Measurements from ENCODE around the gene PHLDA3. TPM values are rescaled to one million over a fixed set of nuclear protein-coding genes. Genes with fewer than 3 reads are reported as not detected.

PHLDA3 gene
- polyA plus RNA-seq, 3 donors from 2014 or later = 0.62 to 10.8 TPM; not detected in 1

- H3K9me3 Mint-ChIP-seq = no peaks in the 10 kb centered on the region
- peaks cover 6 to 14% (median 8%) of the 10 kb centered on the region in 3 donors for H3K27me3 Mint-ChIP-seq (ENCODE audit: low read depth in 3 of 3)
- H3K36me3 Mint-ChIP-seq = no peaks in the 10 kb centered on the region
- no peak overlapping the region for H3K4me3 Mint-ChIP-seq
- no peak for DNase-seq
- H3K4me1 Mint-ChIP-seq = peaks cover 5 to 20% of the 10 kb centered on the region in 2 donors
- no peak overlapping the region for H3K27ac Mint-ChIP-seq
These were observed 32.0 kb downstream of the PHLDA3 start for GRCh38 chr1:201436969-201437368.

- DNase-seq = no peak
- Mint-ChIP-seq H3K9me3 (no peaks in the 10 kb centered on the region), H3K27ac (peak overlapping the region in 1 of 6 donors; percentile 96), H3K27me3 (ENCODE audit: low read depth in 3 of 3) (peaks cover 6 to 14% (median 10%) of the 10 kb centered on the region in 3 donors), H3K4me1 (peaks cover 5 to 14% of the 10 kb centered on the region in 2 donors), H3K36me3 (no peaks in the 10 kb centered on the region), H3K4me3 (no peak overlapping the region)
These were observed 32.6 kb downstream of the PHLDA3 start for GRCh38 chr1:201436393-201436792.

GRCh38 chr1:201434266-201434665 is 34.7 kb downstream of the PHLDA3 start:
- H3K9me3 Mint-ChIP-seq = no peaks in the 10 kb centered on the region
- no peak overlapping the region for H3K27ac Mint-ChIP-seq
- peaks cover 7 to 11% (median 11%) of the 10 kb centered on the region in 3 donors for H3K27me3 Mint-ChIP-seq (ENCODE audit: low read depth in 3 of 3)
- DNase-seq = no peak
- H3K4me3 Mint-ChIP-seq = no peak overlapping the region
- H3K36me3 Mint-ChIP-seq = peaks cover 0 to 3% (median 0%) of the 10 kb centered on the region in 3 donors
- peaks cover 5 to 9% of the 10 kb centered on the region in 2 donors for H3K4me1 Mint-ChIP-seq

GRCh38 chr1:201433609-201434008 is 35.4 kb downstream of the PHLDA3 start:
- Mint-ChIP-seq H3K36me3 (peaks cover 0 to 3% (median 0%) of the 10 kb centered on the region in 3 donors), H3K27me3 (ENCODE audit: low read depth in 3 of 3) (peaks cover 7 to 13% (median 11%) of the 10 kb centered on the region in 3 donors), H3K4me3 (no peak overlapping the region), H3K9me3 (no peaks in the 10 kb centered on the region), H3K27ac (no peak overlapping the region), H3K4me1 (peaks cover 5 to 9% of the 10 kb centered on the region in 2 donors)
- no peak for DNase-seq

GRCh38 chr1:201430776-201431175 is 38.2 kb downstream of the PHLDA3 start:
- H3K4me1 Mint-ChIP-seq = peaks cover 6 to 16% of the 10 kb centered on the region in 2 donors
- no peak for DNase-seq
- H3K27ac Mint-ChIP-seq = no peak overlapping the region
- H3K9me3 Mint-ChIP-seq = no peaks in the 10 kb centered on the region
- peaks cover 3 to 10% (median 6%) of the 10 kb centered on the region in 3 donors for H3K27me3 Mint-ChIP-seq (ENCODE audit: low read depth in 3 of 3)
- H3K36me3 Mint-ChIP-seq = peaks cover 0 to 3% (median 0%) of the 10 kb centered on the region in 3 donors
- no peak overlapping the region for H3K4me3 Mint-ChIP-seq

- H3K9me3 Mint-ChIP-seq = peaks cover 0 to 2% (median 0%) of the 10 kb centered on the region in 6 donors
- H3K4me1 Mint-ChIP-seq = peaks cover 4 to 13% of the 10 kb centered on the region in 2 donors
- DNase-seq = no peak
- H3K36me3 Mint-ChIP-seq = peaks cover 0 to 3% (median 0%) of the 10 kb centered on the region in 3 donors
- H3K27me3 Mint-ChIP-seq (ENCODE audit: low read depth in 3 of 3) = peaks cover 1 to 7% (median 4%) of the 10 kb centered on the region in 3 donors
- no peak overlapping the region for H3K4me3 Mint-ChIP-seq
- no peak overlapping the region for H3K27ac Mint-ChIP-seq
These were observed 39.1 kb downstream of the PHLDA3 start for GRCh38 chr1:201429736-201430501.

- DNase-seq = no peak
- H3K4me3 Mint-ChIP-seq = no peak overlapping the region
- H3K36me3 Mint-ChIP-seq = peaks cover 0 to 3% (median 0%) of the 10 kb centered on the region in 3 donors
- peaks cover 1 to 7% (median 4%) of the 10 kb centered on the region in 3 donors for H3K27me3 Mint-ChIP-seq (ENCODE audit: low read depth in 3 of 3)
- H3K27ac Mint-ChIP-seq = no peak overlapping the region
- peaks cover 0 to 2% (median 0%) of the 10 kb centered on the region in 6 donors for H3K9me3 Mint-ChIP-seq
- H3K4me1 Mint-ChIP-seq = peaks cover 4 to 13% of the 10 kb centered on the region in 2 donors
These were observed 41.0 kb downstream of the PHLDA3 start for GRCh38 chr1:201427963-201428362.

GRCh38 chr1:201426479-201427310 is 42.3 kb downstream of the PHLDA3 start:
- H3K27ac Mint-ChIP-seq = no peak overlapping the region

GRCh38 chr1:201424146-201424545 is 44.8 kb downstream of the PHLDA3 start:
- Mint-ChIP-seq H3K9me3 (peaks cover 0 to 2% (median 0%) of the 10 kb centered on the region in 6 donors), H3K27ac (no peak overlapping the region), H3K4me1 (peaks cover 4 to 13% of the 10 kb centered on the region in 2 donors), H3K27me3 (ENCODE audit: low read depth in 3 of 3) (peaks cover 1 to 5% (median 4%) of the 10 kb centered on the region in 3 donors), H3K36me3 (no peaks in the 10 kb centered on the region), H3K4me3 (no peak overlapping the region)
- no peak for DNase-seq

More at GRCh38 chr1:201426479-201427310, 42.3 kb downstream of the PHLDA3 start:
- Mint-ChIP-seq H3K9me3 (peaks cover 0 to 2% (median 0%) of the 10 kb centered on the region in 6 donors), H3K4me1 (peaks cover 4 to 13% of the 10 kb centered on the region in 2 donors), H3K27me3 (ENCODE audit: low read depth in 3 of 3) (peaks cover 1 to 5% (median 4%) of the 10 kb centered on the region in 3 donors), H3K4me3 (no peak overlapping the region), H3K36me3 (peaks cover 0 to 3% (median 0%) of the 10 kb centered on the region in 3 donors)
- peak; percentile 23 to 57 (median 28) for DNase-seq

- H3K4me3 Mint-ChIP-seq = no peak overlapping the region
- H3K4me1 Mint-ChIP-seq = peaks cover 4 to 13% of the 10 kb centered on the region in 2 donors
- H3K27ac Mint-ChIP-seq = no peak overlapping the region
- H3K9me3 Mint-ChIP-seq = peaks cover 0 to 2% (median 0%) of the 10 kb centered on the region in 6 donors
- H3K36me3 Mint-ChIP-seq = no peaks in the 10 kb centered on the region
- DNase-seq = no peak
- peaks cover 1 to 5% (median 3%) of the 10 kb centered on the region in 3 donors for H3K27me3 Mint-ChIP-seq (ENCODE audit: low read depth in 3 of 3)
These were observed 45.3 kb downstream of the PHLDA3 start for GRCh38 chr1:201423655-201424054.

GRCh38 chr1:201422436-201423030 is 46.5 kb downstream of the PHLDA3 start:
- Mint-ChIP-seq H3K4me1 (peaks cover 4 to 13% of the 10 kb centered on the region in 2 donors), H3K27ac (no peak overlapping the region), H3K9me3 (peaks cover 0 to 2% (median 0%) of the 10 kb centered on the region in 6 donors), H3K4me3 (no peak overlapping the region), H3K27me3 (ENCODE audit: low read depth in 3 of 3) (peaks cover 1 to 5% (median 4%) of the 10 kb centered on the region in 3 donors), H3K36me3 (no peaks in the 10 kb centered on the region)
- no peak for DNase-seq

- peaks cover 0 to 2% (median 0%) of the 10 kb centered on the region in 6 donors for H3K9me3 Mint-ChIP-seq
- peaks cover 2 to 13% of the 10 kb centered on the region in 2 donors for H3K4me1 Mint-ChIP-seq
- H3K27me3 Mint-ChIP-seq (ENCODE audit: low read depth in 3 of 3) = peaks cover 1 to 6% (median 4%) of the 10 kb centered on the region in 3 donors
- H3K4me3 Mint-ChIP-seq = no peak overlapping the region
- no peak for DNase-seq
- H3K36me3 Mint-ChIP-seq = no peaks in the 10 kb centered on the region
- H3K27ac Mint-ChIP-seq = no peak overlapping the region
These were observed 47.0 kb downstream of the PHLDA3 start for GRCh38 chr1:201422026-201422425.

- H3K9me3 Mint-ChIP-seq = peaks cover 0 to 2% (median 0%) of the 10 kb centered on the region in 6 donors
- no peak overlapping the region for H3K4me3 Mint-ChIP-seq
- H3K36me3 Mint-ChIP-seq = no peaks in the 10 kb centered on the region
- no peak overlapping the region for H3K27ac Mint-ChIP-seq
- H3K27me3 Mint-ChIP-seq (ENCODE audit: low read depth in 3 of 3) = peaks cover 1 to 9% (median 4%) of the 10 kb centered on the region in 3 donors
- H3K4me1 Mint-ChIP-seq = peaks cover 1 to 3% of the 10 kb centered on the region in 2 donors
- DNase-seq = no peak
These were observed 47.9 kb downstream of the PHLDA3 start for GRCh38 chr1:201421041-201421440.
